Islet precursor cell (in vitro differentiated cells): ENCODE measurements around the gene BCL7C.

ENCODE experiments used
- DNase-seq: peaks from one replicate; pipeline ENCODE4 v3.0.0-alpha.2; 2018

The BCL7C gene

GRCh38 chr16:30858829-30859423 lies 35.0 kb downstream of the BCL7C start:
- DNase-seq: no peak

GRCh38 chr16:30858111-30858495 lies 35.8 kb downstream of the BCL7C start:
- peak; percentile 84 for DNase-seq

GRCh38 chr16:30853758-30854157 lies 40.1 kb downstream of the BCL7C start:
- DNase-seq: no peak

GRCh38 chr16:30850246-30850645 lies 43.6 kb downstream of the BCL7C start:
- no peak for DNase-seq

- DNase-seq: no peak
Observed at GRCh38 chr16:30846649-30847402, 47.1 kb downstream of the BCL7C start.

- DNase-seq: peak; percentile 84
Observed at GRCh38 chr16:30844671-30845449, 49.0 kb downstream of the BCL7C start.

- DNase-seq: no peak
Observed at GRCh38 chr16:30844346-30844670, 49.6 kb downstream of the BCL7C start.

- DNase-seq: no peak
Observed at GRCh38 chr16:30843501-30843900, 50.4 kb downstream of the BCL7C start.

- DNase-seq: no peak
Observed at GRCh38 chr16:30842971-30843370, 50.9 kb downstream of the BCL7C start.

- no peak for DNase-seq
Observed at GRCh38 chr16:30841332-30841731, 52.5 kb downstream of the BCL7C start.

- no peak for DNase-seq
Observed at GRCh38 chr16:30840611-30841010, 53.3 kb downstream of the BCL7C start.

- DNase-seq: peak; percentile 76
Observed at GRCh38 chr16:30839523-30840227, 54.2 kb downstream of the BCL7C start.

- DNase-seq: no peak
Observed at GRCh38 chr16:30838876-30839471, 54.9 kb downstream of the BCL7C start.

- DNase-seq: peak; percentile 89
Observed at GRCh38 chr16:30837904-30838303, 56.0 kb downstream of the BCL7C start.
